NCI-H446 treated with DMSO at 0.1 percent for 48 hours (cell line): ENCODE data around the gene RUBCNL.
"Not testable (repeated sequence)": the region's sequence is repeated elsewhere in the genome, so short reads cannot be mapped to it uniquely, and the experiment has no call there.

Experiments used
- DNase-seq: peaks from one replicate; lab custom pipeline; 2025; lab: John Stamatoyannopoulos, UW

The RUBCNL gene

GRCh38 chr13:46387064-46387851 lies at the start of gene RUBCNL:
RUBCNL (minus strand) TSS chr13:46387252; CDS start chr13:46372475, 14,777 bp downstream.
- no peak for DNase-seq

GRCh38 chr13:46429558-46429957 lies 42.5 kb upstream of the RUBCNL start:
- not testable (repeated sequence) for DNase-seq

GRCh38 chr13:46405457-46405856 lies 18.4 kb upstream of the RUBCNL start:
- no peak for DNase-seq

- DNase-seq, result no peak
Measured at GRCh38 chr13:46404733-46405100, 17.7 kb upstream of the RUBCNL start.

GRCh38 chr13:46403851-46404732 lies 17.0 kb upstream of the RUBCNL start:
- DNase-seq, result no peak

GRCh38 chr13:46402178-46402577 lies 15.1 kb upstream of the RUBCNL start:
- no peak for DNase-seq

GRCh38 chr13:46401432-46401831 lies 14.4 kb upstream of the RUBCNL start:
- DNase-seq, result no peak

- no peak for DNase-seq
Measured at GRCh38 chr13:46396341-46396740, 9.3 kb upstream of the RUBCNL start.

- DNase-seq, result no peak
Measured at GRCh38 chr13:46392967-46393366, 5.9 kb upstream of the RUBCNL start.

GRCh38 chr13:46389457-46390451 lies 2.7 kb upstream of the RUBCNL start:
- DNase-seq, result no peak

- DNase-seq, result no peak
Measured at GRCh38 chr13:46388846-46389245, 1.8 kb upstream of the RUBCNL start.

- no peak for DNase-seq
Measured at GRCh38 chr13:46388308-46388707, 1.3 kb upstream of the RUBCNL start.

GRCh38 chr13:46386392-46387063 lies 524 bp downstream of the RUBCNL start:
- no peak for DNase-seq

GRCh38 chr13:46385946-46386345 lies 1.1 kb downstream of the RUBCNL start:
- no peak for DNase-seq

GRCh38 chr13:46383383-46383782 lies 3.7 kb downstream of the RUBCNL start:
- DNase-seq, result no peak

- DNase-seq, result no peak
Measured at GRCh38 chr13:46382224-46382623, 4.8 kb downstream of the RUBCNL start.

GRCh38 chr13:46380242-46380641 lies 6.8 kb downstream of the RUBCNL start:
- no peak for DNase-seq

GRCh38 chr13:46379611-46380010 lies 7.4 kb downstream of the RUBCNL start:
- DNase-seq, result no peak

- DNase-seq, result no peak
Measured at GRCh38 chr13:46378411-46378810, 8.6 kb downstream of the RUBCNL start.

GRCh38 chr13:46377554-46377953 lies 9.5 kb downstream of the RUBCNL start:
- no peak for DNase-seq

GRCh38 chr13:46374710-46375109 lies 12.3 kb downstream of the RUBCNL start:
- DNase-seq, result no peak
